Left lung (tissue), 10 donors: Measurements from ENCODE around the gene LPAR3. TPM values are rescaled to one million over a fixed set of nuclear protein-coding genes. Genes with fewer than 3 reads are reported as not detected.
A peak's percentile ranks its signal among the peaks of the same experiment; 100 is the strongest.

Source experiments
- ATAC-seq: fragments of 200-7000 bp; cut with Tn5 transposase; one replicate; pipeline ENCODE4 v1.9.1; 2020; ENCODE audit warnings: moderate library complexity
- DNase-seq, 4 donors: peaks; one replicate each; pipeline ENCODE4 v3.0.0-alpha.2; 2013 to 2020
- H3K27ac ChIP-seq, 2 donors: fragments of 200-600 bp; sonication (generic) in 1 of 2; one replicate each; pipeline versions ENCODE4 v1.5.0 to v1.8.0; 2020 to 2021
- H3K27me3 ChIP-seq, 2 donors: fragments of 200-600 bp; sonication (generic) in 1 of 2; one replicate each; pipeline versions ENCODE4 v1.5.0 to v1.8.0; 2020 to 2021
- H3K36me3 ChIP-seq, 2 donors: fragments of 200-600 bp; sonication (generic) in 1 of 2; one replicate each; pipeline versions ENCODE4 v1.5.0 to v1.8.0; 2020 to 2021
- H3K4me1 ChIP-seq, 2 donors: fragments of 200-600 bp; one replicate each; pipeline ENCODE4 v1.8.0; 2021
- H3K4me3 ChIP-seq, 2 donors: fragments of 200-600 bp; sonication (generic) in 1 of 2; one replicate each; pipeline versions ENCODE4 v1.5.0 to v1.8.0; 2020 to 2021; ENCODE audit warnings: mild to moderate bottlenecking in 1 of 2
- H3K9me3 ChIP-seq, 2 donors: fragments of 200-600 bp; sonication (generic) in 1 of 2; one replicate each; pipeline versions ENCODE4 v1.5.0 to v1.8.0; 2020 to 2021
- CTCF ChIP-seq, 2 donors: fragments of 200-600 bp; sonication (generic) in 1 of 2; IDR thresholded peaks; one replicate each; pipeline versions ENCODE4 v1.5.0 to v1.8.0; 2021; ENCODE audit warnings: antibody characterized with exemption in 2 of 2
- intact Hi-C, 2 donors: fragments of 100-400 bp; cut with DNase I; formaldehyde crosslinking; loops; one replicate each; pipeline versions ENCODE4 v1.11.2 to v1.14.2; 2022
- polyA plus RNA-seq, 6 donors: library from polyadenylated mRNA; unstranded; fragments of 120-200 nt; gene quantifications; one replicate each; pipeline ENCODE4 v1.2.1, GENCODE V29; 2013; ENCODE audit not compliant: insufficient read length in 6 of 6
- total RNA-seq, 2 donors: library from RNA; stranded (reverse); fragmentation: NEBNext Ultra II Directional; extraction: Animal tissue kit (Norgen Biotek cat#: 25700); gene quantifications; one replicate each; pipeline ENCODE4 v1.2.1, GENCODE V29; 2021
- donor health status: DM: no; HTN: yes; CAD: no.
- donor health status: DM: no; HTN: no; CAD: no.

LPAR3 gene
- total and polyA plus RNA-seq, 8 donors = 0.32 to 3.7 (median 1.7) TPM

GRCh38 chr1:84859866-84860265, 33.1 kb downstream of the LPAR3 start:
- ATAC-seq = no peak
- TF ChIP-seq CTCF (IDR thresholded peaks at IDR 0.05) = no peak
- Histone ChIP-seq H3K4me1 (peaks cover 0 to 4% of the 10 kb centered on the region in 2 donors), H3K36me3 (no peaks in the 10 kb centered on the region), H3K4me3 (no peak overlapping the region), H3K9me3 (no peaks in the 10 kb centered on the region), H3K27me3 (no peaks in the 10 kb centered on the region), H3K27ac (no peak overlapping the region)
- DNase-seq = no peak
- intact Hi-C loops = no loop called here

- H3K27me3 ChIP-seq = no peaks in the 10 kb centered on the region
- peaks cover 0 to 10% of the 10 kb centered on the region in 2 donors for H3K4me1 ChIP-seq
- DNase-seq = no peak
- TF ChIP-seq CTCF (IDR thresholded peaks at IDR 0.05) = no peak
- no peaks in the 10 kb centered on the region for H3K9me3 ChIP-seq
- H3K36me3 ChIP-seq = no peaks in the 10 kb centered on the region
- no peak for ATAC-seq
- no peak overlapping the region for H3K27ac ChIP-seq
- intact Hi-C loops = no loop called here
- no peak overlapping the region for H3K4me3 ChIP-seq
Observed at GRCh38 chr1:84857906-84858305, 35.1 kb downstream of the LPAR3 start.

GRCh38 chr1:84856726-84857270, 36.2 kb downstream of the LPAR3 start:
- Histone ChIP-seq H3K9me3 (no peaks in the 10 kb centered on the region), H3K4me1 (peaks cover 0 to 10% of the 10 kb centered on the region in 2 donors), H3K27ac (no peak overlapping the region), H3K36me3 (no peaks in the 10 kb centered on the region), H3K4me3 (no peak overlapping the region), H3K27me3 (no peaks in the 10 kb centered on the region)
- ATAC-seq = no peak
- intact Hi-C loops = no loop called here
- TF ChIP-seq CTCF (IDR thresholded peaks at IDR 0.05) = no peak
- no peak for DNase-seq

GRCh38 chr1:84855691-84856630, 37.0 kb downstream of the LPAR3 start:
- intact Hi-C loops = no loop called here
- ATAC-seq = no peak
- Histone ChIP-seq H3K27me3 (no peaks in the 10 kb centered on the region), H3K9me3 (no peaks in the 10 kb centered on the region), H3K36me3 (no peaks in the 10 kb centered on the region), H3K4me3 (no peak overlapping the region), H3K27ac (no peak overlapping the region), H3K4me1 (peaks cover 0 to 10% of the 10 kb centered on the region in 2 donors)
- no peak for TF ChIP-seq CTCF (IDR thresholded peaks at IDR 0.05)
- DNase-seq = no peak

- intact Hi-C loops = no loop called here
- no peak for ATAC-seq
- DNase-seq = no peak
Observed at GRCh38 chr1:84855168-84855567, 37.8 kb downstream of the LPAR3 start.

More at GRCh38 chr1:84855168-84855567, 37.8 kb downstream of the LPAR3 start:
- Histone ChIP-seq H3K4me1 (peaks cover 0 to 10% of the 10 kb centered on the region in 2 donors), H3K36me3 (no peaks in the 10 kb centered on the region), H3K27ac (peak overlapping the region in 1 of 2 donors; percentile 68), H3K27me3 (no peaks in the 10 kb centered on the region), H3K4me3 (no peak overlapping the region), H3K9me3 (no peaks in the 10 kb centered on the region)
- TF ChIP-seq CTCF (IDR thresholded peaks at IDR 0.05) = no peak
